PC-3 (cell line): Measurements from ENCODE around the gene NIPAL3. TPM values are rescaled to one million over a fixed set of nuclear protein-coding genes. Genes with fewer than 3 reads are reported as not detected.

Source experiments
- ATAC-seq: fragments of 200-7000 bp; cut with Tn5 transposase; 2 replicates; pipeline ENCODE4 v1.9.1; 2020; ENCODE audit warnings: mild to moderate bottlenecking, moderate library complexity
- BruUV-seq: library from RNA; stranded (reverse); fragments of 400-500 nt; replicated peaks from 2 replicates; lab custom pipeline; 2021; lab: Mats Ljungman, UMichigan
- CTCF ChIA-PET: fragments of 300-600 bp; sonication (Branson Sonifier 250); formaldehyde crosslinking; loops from one replicate; lab custom pipeline; 2022; ENCODE audit warnings: antibody characterized with exemption; lab: Charles Lee
- POLR2A ChIA-PET: fragments of 300-600 bp; sonication (Branson Sonifier 250); formaldehyde crosslinking; loops from one replicate; lab custom pipeline; 2022; ENCODE audit warnings: antibody characterized with exemption; ENCODE audit not compliant: unreplicated experiment; lab: Charles Lee
- DNase-seq: peaks from one replicate; pipeline ENCODE4 v3.0.0-alpha.2; 2015
- H2AFZ ChIP-seq: fragments of 300-600 bp; sonication (generic); 2 replicates; pipeline ENCODE4 v1.6.0; 2016; ENCODE audit warnings: antibody characterized with exemption, low read length
- H3F3A ChIP-seq: fragments of 300-600 bp; sonication (generic); one replicate; pipeline ENCODE4 v1.6.0; 2017; ENCODE audit warnings: antibody characterized with exemption, low read length, control low read depth, mild to moderate bottlenecking; ENCODE audit not compliant: unreplicated experiment
- H3K27ac ChIP-seq: fragments of 300-600 bp; sonication (generic); 2 replicates; pipeline ENCODE4 v1.5.1; 2016; ENCODE audit warnings: mild to moderate bottlenecking, low read length
- H3K27me3 ChIP-seq: fragments of 300-600 bp; sonication (generic); 2 replicates; pipeline ENCODE4 v1.6.1; 2016; ENCODE audit warnings: low read length, mixed read lengths
- H3K36me3 ChIP-seq: fragments of 300-600 bp; sonication (generic); 2 replicates; pipeline ENCODE4 v1.6.1; 2016; ENCODE audit warnings: low read depth, mixed run types, low read length, mixed read lengths
- H3K4me1 ChIP-seq: fragments of 300-600 bp; sonication (generic); 2 replicates; pipeline ENCODE4 v1.5.1; 2016; ENCODE audit warnings: low read length; ENCODE audit not compliant: insufficient read depth
- H3K4me2 ChIP-seq: fragments of 300-600 bp; sonication (generic); 2 replicates; pipeline ENCODE4 v1.6.0; 2016; ENCODE audit warnings: low read length
- H3K4me3 ChIP-seq: fragments of 300-600 bp; sonication (generic); 2 replicates; pipeline ENCODE4 v1.5.1; 2016; ENCODE audit warnings: mild to moderate bottlenecking, low read length, mixed read lengths
- H3K79me2 ChIP-seq: fragments of 300-600 bp; sonication (generic); 2 replicates; pipeline ENCODE4 v1.6.1; 2017; ENCODE audit warnings: low read length, mixed read lengths
- H3K9ac ChIP-seq: fragments of 300-600 bp; sonication (generic); 2 replicates; pipeline ENCODE4 v1.6.0; 2016; ENCODE audit warnings: mild to moderate bottlenecking, low read length
- H3K9me2 ChIP-seq: fragments of 300-600 bp; sonication (generic); replicated peaks from 2 replicates; pipeline ENCODE4 v1.6.1; 2016; ENCODE audit warnings: mixed run types, low read length, mixed read lengths
- H3K9me3 ChIP-seq: fragments of 300-600 bp; sonication (generic); 2 replicates; pipeline ENCODE4 v1.6.1; 2016; ENCODE audit warnings: low read length, mixed read lengths
- H4K20me1 ChIP-seq: fragments of 300-600 bp; sonication (generic); 2 replicates; pipeline ENCODE4 v1.6.1; 2016; ENCODE audit warnings: low read length, mixed read lengths
- EZH2 ChIP-seq: fragments of 300-600 bp; sonication (generic); IDR thresholded peaks from one replicate; pipeline ENCODE4 v1.6.1; 2017; ENCODE audit warnings: antibody characterized with exemption, mild to moderate bottlenecking, low read length; ENCODE audit not compliant: unreplicated experiment
- EZH2phosphoT487 ChIP-seq: fragments of 300-600 bp; sonication (generic); IDR thresholded peaks from 2 replicates; pipeline ENCODE4 v1.6.1; 2018; ENCODE audit warnings: mild to moderate bottlenecking, antibody characterized with exemption, low read length, borderline replicate concordance
- intact Hi-C: fragments of 100-400 bp; cut with micrococcal nuclease; formaldehyde crosslinking; loops from 2 replicates; pipeline ENCODE4 v1.9.0; 2023
- total RNA-seq: library from RNA; depleted of rRNA; stranded (reverse); fragments of >200 nt; gene quantifications from 2 replicates; pipeline ENCODE4 v1.2.3, GENCODE V29; 2014
- TF ChIP-seq, protein P1 (sequence below): fragments of 300-600 bp; sonication (generic); conservative IDR thresholded peaks from 2 replicates; pipeline ENCODE4 v1.5.1; 2017; ENCODE audit warnings: antibody characterized with exemption, low read depth, mild to moderate bottlenecking, low read length

The NIPAL3 gene
- total RNA-seq, 1 experiment from 2014 or later, result 35.2 TPM

DNA sequence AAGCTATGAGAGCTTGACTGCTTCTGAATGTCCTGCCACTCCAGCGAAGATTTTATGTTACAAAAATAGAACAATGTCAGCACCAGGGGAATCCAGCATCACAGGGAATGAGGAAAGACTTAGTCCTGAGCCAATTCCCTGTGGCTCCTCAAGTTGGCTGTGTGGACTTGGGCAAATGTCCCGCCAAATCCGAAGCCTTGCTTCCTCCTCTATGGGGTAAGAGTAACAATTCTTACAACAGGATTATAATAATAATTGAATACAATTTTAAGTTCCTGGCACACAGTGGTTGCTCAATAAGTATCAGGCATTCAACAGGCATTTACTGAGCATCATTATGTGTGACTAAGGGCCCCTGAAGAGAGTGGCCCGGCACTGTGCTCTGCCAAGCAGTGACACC is 46.4 kb upstream of the NIPAL3 start:
- peaks cover 29% of the 10 kb centered on the region for H3K4me1 ChIP-seq
- H3K36me3 ChIP-seq, result no peaks in the 10 kb centered on the region
- H3K9ac ChIP-seq, result no peak overlapping the region
- no peaks in the 10 kb centered on the region for H3K9me2 ChIP-seq
- ATAC-seq (no peak), DNase-seq (no peak)
- CTCF ChIA-PET, result no interaction called here
- POLR2A ChIA-PET, result no interaction called here
- no peaks in the 10 kb centered on the region for H4K20me1 ChIP-seq
- H3K79me2 ChIP-seq, result no peaks in the 10 kb centered on the region
- TF ChIP-seq EZH2phosphoT487 (no peak), EZH2 (no peak)
- TF ChIP-seq, protein P1, sequence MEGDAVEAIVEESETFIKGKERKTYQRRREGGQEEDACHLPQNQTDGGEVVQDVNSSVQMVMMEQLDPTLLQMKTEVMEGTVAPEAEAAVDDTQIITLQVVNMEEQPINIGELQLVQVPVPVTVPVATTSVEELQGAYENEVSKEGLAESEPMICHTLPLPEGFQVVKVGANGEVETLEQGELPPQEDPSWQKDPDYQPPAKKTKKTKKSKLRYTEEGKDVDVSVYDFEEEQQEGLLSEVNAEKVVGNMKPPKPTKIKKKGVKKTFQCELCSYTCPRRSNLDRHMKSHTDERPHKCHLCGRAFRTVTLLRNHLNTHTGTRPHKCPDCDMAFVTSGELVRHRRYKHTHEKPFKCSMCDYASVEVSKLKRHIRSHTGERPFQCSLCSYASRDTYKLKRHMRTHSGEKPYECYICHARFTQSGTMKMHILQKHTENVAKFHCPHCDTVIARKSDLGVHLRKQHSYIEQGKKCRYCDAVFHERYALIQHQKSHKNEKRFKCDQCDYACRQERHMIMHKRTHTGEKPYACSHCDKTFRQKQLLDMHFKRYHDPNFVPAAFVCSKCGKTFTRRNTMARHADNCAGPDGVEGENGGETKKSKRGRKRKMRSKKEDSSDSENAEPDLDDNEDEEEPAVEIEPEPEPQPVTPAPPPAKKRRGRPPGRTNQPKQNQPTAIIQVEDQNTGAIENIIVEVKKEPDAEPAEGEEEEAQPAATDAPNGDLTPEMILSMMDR, result no peak
- H3K4me3 ChIP-seq, result no peak overlapping the region
- BruUV-seq, result no TSS peak
- H2AFZ ChIP-seq, result no peak overlapping the region
- H3K27me3 ChIP-seq, result no peaks in the 10 kb centered on the region
- intact Hi-C loops, result no loop called here
- H3F3A ChIP-seq, result peaks cover 4% of the 10 kb centered on the region
- no peaks in the 10 kb centered on the region for H3K9me3 ChIP-seq
- H3K27ac ChIP-seq, result no peak overlapping the region
- H3K4me2 ChIP-seq, result no peak overlapping the region

GRCh38 chr1:24369801-24370200 is 45.8 kb upstream of the NIPAL3 start:
- no peak overlapping the region for H2AFZ ChIP-seq
- ATAC-seq (no peak), DNase-seq (no peak)
- H3K27ac ChIP-seq, result no peak overlapping the region
- H3K4me3 ChIP-seq, result no peak overlapping the region
- intact Hi-C loops, result no loop called here
- TF ChIP-seq EZH2 (no peak), EZH2phosphoT487 (no peak)
- TF ChIP-seq, protein P1, result no peak
- peaks cover 28% of the 10 kb centered on the region for H3K4me1 ChIP-seq
- H3K36me3 ChIP-seq, result no peaks in the 10 kb centered on the region
- H3K79me2 ChIP-seq, result no peaks in the 10 kb centered on the region
- ChIA-PET CTCF (no interaction called here), POLR2A (no interaction called here)
- H3F3A ChIP-seq, result peaks cover 3% of the 10 kb centered on the region
- no peaks in the 10 kb centered on the region for H4K20me1 ChIP-seq
- no peaks in the 10 kb centered on the region for H3K9me3 ChIP-seq
- no peak overlapping the region for H3K4me2 ChIP-seq
- H3K9ac ChIP-seq, result no peak overlapping the region
- no TSS peak for BruUV-seq
- no peaks in the 10 kb centered on the region for H3K9me2 ChIP-seq
- H3K27me3 ChIP-seq, result no peaks in the 10 kb centered on the region

DNA sequence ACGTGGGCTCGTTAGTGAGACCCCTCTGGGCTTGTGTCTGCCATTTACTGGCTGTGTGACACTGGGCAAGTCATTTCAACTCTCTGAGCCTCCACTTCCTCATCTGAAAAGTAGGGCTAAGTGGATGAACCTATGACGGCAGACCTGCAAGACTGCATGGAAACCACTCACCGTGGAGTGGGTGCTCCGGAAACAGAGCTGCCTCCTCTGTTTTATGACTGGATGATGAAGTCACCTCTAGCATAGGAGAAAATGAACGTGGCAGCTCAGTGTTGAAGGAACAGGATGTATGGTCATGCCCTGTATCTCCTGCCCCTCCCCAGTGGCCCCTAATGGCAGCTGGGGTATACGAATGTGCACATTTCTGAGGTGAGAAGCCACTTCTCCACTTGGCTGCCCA is 42.6 kb upstream of the NIPAL3 start:
- Histone ChIP-seq H3K9ac (no peak overlapping the region), H3K4me2 (no peak overlapping the region), H3K9me2 (no peaks in the 10 kb centered on the region), H3F3A (no peaks in the 10 kb centered on the region), H3K4me3 (no peak overlapping the region), H3K79me2 (no peaks in the 10 kb centered on the region), H2AFZ (no peak overlapping the region), H3K27me3 (no peaks in the 10 kb centered on the region), H3K36me3 (no peaks in the 10 kb centered on the region; the same call in 1 of the 2 replicates), H4K20me1 (no peaks in the 10 kb centered on the region), H3K9me3 (no peaks in the 10 kb centered on the region), H3K4me1 (peaks cover 34% of the 10 kb centered on the region), H3K27ac (peak overlapping the region; percentile 96; the same call in 1 of the 2 replicates)
- CTCF ChIA-PET, result no interaction called here
- no peak for DNase-seq
- no peak for ATAC-seq
- POLR2A ChIA-PET, result interaction anchor here (0.5 kb wide), 1 partner anchor 55 kb away, joined by 22 read pairs; no protein-coding TSS in a partner anchor
- BruUV-seq, result no TSS peak
- TF ChIP-seq, protein P1, result no peak
- intact Hi-C loops, result no loop called here
